Loucy (cell line): ENCODE results near the gene PRRX2.
"Not testable (repeated sequence)": the region's sequence is repeated elsewhere in the genome, so short reads cannot be mapped to it uniquely, and the experiment has no call there.

ENCODE experiments used
- H2AFZ ChIP-seq: fragments of 200-600 bp; sonication (generic); 2 replicates; pipeline ENCODE4 v1.6.0; 2016; ENCODE audit warnings: antibody characterized with exemption, mild to moderate bottlenecking, low read length, moderate library complexity
- H3F3A ChIP-seq: fragments of 200-600 bp; 2 replicates; pipeline ENCODE4 v1.6.0; 2016; ENCODE audit warnings: antibody characterized with exemption, low read depth, mild to moderate bottlenecking
- H3K27me3 ChIP-seq: fragments of 200-600 bp; sonication (generic); 2 replicates; pipeline ENCODE4 v1.6.1; 2014; ENCODE audit warnings: low read length, mild to moderate bottlenecking; ENCODE audit not compliant: insufficient read depth, poor library complexity, severe bottlenecking
- H3K36me3 ChIP-seq: fragments of 200-600 bp; sonication (generic); 2 replicates; pipeline ENCODE4 v1.6.1; 2016; ENCODE audit warnings: low read length; ENCODE audit not compliant: insufficient read depth
- H3K4me1 ChIP-seq: fragments of 200-600 bp; sonication (generic); 2 replicates; pipeline ENCODE4 v1.5.1; 2014; ENCODE audit warnings: low read length, mild to moderate bottlenecking; ENCODE audit not compliant: insufficient read depth, poor library complexity, severe bottlenecking
- H3K4me2 ChIP-seq: fragments of 200-600 bp; sonication (generic); 2 replicates; pipeline ENCODE4 v1.6.0; 2014; ENCODE audit warnings: antibody characterized with exemption, low read length, low read depth, mild to moderate bottlenecking; ENCODE audit not compliant: poor library complexity, severe bottlenecking
- H3K4me3 ChIP-seq: fragments of 200-600 bp; sonication (generic); 2 replicates; pipeline ENCODE4 v1.5.1; 2014; ENCODE audit warnings: low read length, mild to moderate bottlenecking, mixed read lengths; ENCODE audit not compliant: poor library complexity, severe bottlenecking
- H3K79me2 ChIP-seq: fragments of 200-600 bp; sonication (generic); 2 replicates; pipeline ENCODE4 v1.6.1; 2014; ENCODE audit warnings: low read length; ENCODE audit not compliant: insufficient read depth
- H3K9ac ChIP-seq: fragments of 200-600 bp; sonication (generic); 2 replicates; pipeline ENCODE4 v1.6.0; 2014; ENCODE audit warnings: mild to moderate bottlenecking, low read depth, low read length, moderate library complexity; ENCODE audit not compliant: poor library complexity, severe bottlenecking
- H3K9me2 ChIP-seq: fragments of 200-600 bp; sonication (generic); replicated peaks from 2 replicates; pipeline ENCODE4 v1.6.1; 2016; ENCODE audit warnings: low read depth, low read length, mixed read lengths
- H3K9me3 ChIP-seq: fragments of 200-600 bp; sonication (generic); 2 replicates; pipeline ENCODE4 v1.6.1; 2014; ENCODE audit warnings: mild to moderate bottlenecking, antibody characterized with exemption, low read length, low read depth; ENCODE audit not compliant: insufficient read depth
- H4K20me1 ChIP-seq: fragments of 200-600 bp; sonication (generic); 2 replicates; pipeline ENCODE4 v1.6.0; 2014; ENCODE audit warnings: antibody characterized with exemption, low read length, mild to moderate bottlenecking; ENCODE audit not compliant: insufficient read depth, poor library complexity, severe bottlenecking
- CTCF ChIP-seq: fragments of 200-600 bp; sonication (generic); conservative IDR thresholded peaks from 2 replicates; pipeline ENCODE4 v1.5.1; 2014; ENCODE audit warnings: mild to moderate bottlenecking, antibody characterized with exemption, low read length
- EZH2phosphoT487 ChIP-seq: fragments of 200-600 bp; IDR thresholded peaks from 2 replicates; pipeline ENCODE4 v1.6.1; 2018; ENCODE audit warnings: antibody characterized with exemption, mild to moderate bottlenecking, moderate library complexity, borderline replicate concordance

The PRRX2 gene

GRCh38 chr9:129633207-129633606, 32.2 kb upstream of the PRRX2 start:
- Histone ChIP-seq H4K20me1 (peaks cover 9% of the 10 kb centered on the region), H3F3A (no peaks in the 10 kb centered on the region), H3K4me1 (peaks cover 7% of the 10 kb centered on the region), H3K4me2 (no peak overlapping the region), H3K9me2 (no peaks in the 10 kb centered on the region), H3K27me3 (no peaks in the 10 kb centered on the region), H2AFZ (no peak overlapping the region), H3K4me3 (no peak overlapping the region), H3K9me3 (no peaks in the 10 kb centered on the region), H3K36me3 (peaks cover 13% of the 10 kb centered on the region; the same call in 1 of the 2 replicates), H3K9ac (no peak overlapping the region), H3K79me2 (peaks cover 42% of the 10 kb centered on the region; the same call in 1 of the 2 replicates)
- TF ChIP-seq CTCF (no peak), EZH2phosphoT487 (no peak)

GRCh38 chr9:129633848-129634247, 31.6 kb upstream of the PRRX2 start:
- peaks cover 36% of the 10 kb centered on the region; the same call in 1 of the 2 replicates for H3K79me2 ChIP-seq
- no peak overlapping the region for H3K4me2 ChIP-seq
- no peak overlapping the region for H3K4me3 ChIP-seq
- peaks cover 9% of the 10 kb centered on the region for H4K20me1 ChIP-seq
- peaks cover 13% of the 10 kb centered on the region; the same call in 1 of the 2 replicates for H3K36me3 ChIP-seq
- no peaks in the 10 kb centered on the region for H3K27me3 ChIP-seq
- peaks cover 4% of the 10 kb centered on the region for H3K4me1 ChIP-seq
- no peak overlapping the region for H2AFZ ChIP-seq
- H3K9ac ChIP-seq: no peak overlapping the region
- no peaks in the 10 kb centered on the region for H3K9me2 ChIP-seq
- no peaks in the 10 kb centered on the region for H3K9me3 ChIP-seq
- H3F3A ChIP-seq: no peaks in the 10 kb centered on the region
- TF ChIP-seq CTCF (no peak), EZH2phosphoT487 (no peak)

GRCh38 chr9:129635099-129636065, 30.1 kb upstream of the PRRX2 start:
- Histone ChIP-seq H2AFZ (no peak overlapping the region), H3F3A (no peaks in the 10 kb centered on the region), H3K9ac (no peak overlapping the region), H3K9me2 (no peaks in the 10 kb centered on the region), H3K4me2 (no peak overlapping the region), H3K36me3 (peaks cover 13% of the 10 kb centered on the region; the same call in 1 of the 2 replicates), H3K4me3 (no peak overlapping the region), H4K20me1 (no peaks in the 10 kb centered on the region), H3K27me3 (no peaks in the 10 kb centered on the region), H3K79me2 (peaks cover 24% of the 10 kb centered on the region; the same call in 1 of the 2 replicates), H3K9me3 (no peaks in the 10 kb centered on the region), H3K4me1 (no peaks in the 10 kb centered on the region)
- TF ChIP-seq EZH2phosphoT487: no peak
- no peak for TF ChIP-seq CTCF

- not testable (repeated sequence) for H4K20me1 ChIP-seq
- H3K79me2 ChIP-seq: peaks cover 24% of the 10 kb centered on the region; the same call in 1 of the 2 replicates
Observed at GRCh38 chr9:129636343-129636742, 29.1 kb upstream of the PRRX2 start.

More at GRCh38 chr9:129636343-129636742, 29.1 kb upstream of the PRRX2 start:
- H3K9ac ChIP-seq, H3K4me2 ChIP-seq, H2AFZ ChIP-seq, H3K4me1 ChIP-seq, H3K27me3 ChIP-seq, H3K9me3 ChIP-seq, H3K4me3 ChIP-seq, H3F3A ChIP-seq, H3K9me2 ChIP-seq: not testable (repeated sequence)
- peaks cover 13% of the 10 kb centered on the region; the same call in 1 of the 2 replicates for H3K36me3 ChIP-seq
